ENCODE data around the gene PSMD6. TPM values are rescaled to one million over a fixed set of nuclear protein-coding genes. Genes with fewer than 3 reads are reported as not detected.

PSMD6 gene
- total and polyA plus RNA-seq, 9 of the 15 experiments (the other 6 are each of a cell fraction or from before 2014, with no cell fraction given) = 78.2 to 133 (median 113) TPM

GRCh38 chr3:64054488-64054887 lies 31.2 kb upstream of the PSMD6 start:
- intact Hi-C loops (cut with micrococcal nuclease) = no loop called here
- ATAC-seq = no peak
- Histone ChIP-seq H3K27me3 (ENCODE audit: control insufficient read depth in 2 of 2, insufficient read depth in 2 of 2, low read length in 2 of 2) (no peaks in the 10 kb centered on the region), H3K9ac (ENCODE audit: insufficient read depth in 1 of 2, low read depth in 2 of 2, low read length in 2 of 2) (no peak overlapping the region), H3K36me3 (ENCODE audit: control insufficient read depth, insufficient read depth, low read length) (no peaks in the 10 kb centered on the region), H3K9me1 (ENCODE audit: control insufficient read depth, insufficient read depth, low read length) (no peaks in the 10 kb centered on the region), H3K79me2 (ENCODE audit: control insufficient read depth, insufficient read depth, low read length) (no peaks in the 10 kb centered on the region), H3K4me3 (no peak overlapping the region), H3K9me3 (replicated peaks; ENCODE audit: control insufficient read depth, insufficient read depth, low read depth, low read length) (no peaks in the 10 kb centered on the region), H3K4me1 (replicated peaks in 1 of 2; ENCODE audit: control insufficient read depth in 2 of 2, insufficient read depth in 2 of 2, low read length in 2 of 2) (no peaks in the 10 kb centered on the region), H3K4me2 (ENCODE audit: insufficient read depth, low read length) (no peak overlapping the region), H2AFZ (ENCODE audit: low read depth, low read length) (no peak overlapping the region), H4K20me1 (replicated peaks; ENCODE audit: control insufficient read depth, insufficient read depth, low read length) (no peaks in the 10 kb centered on the region), H3K27ac (ENCODE audit: extremely low read depth, low read depth, low read length) (no peak overlapping the region)
- 0 out of 6 replicates have a peak, but pooled peaks of 1 of the 3 experiments have one; percentile 52 for TF ChIP-seq ZBTB11 (CRISPR knock-in tag; IDR thresholded peaks at IDR 0.05)
- no peak for TF ChIP-seq FIP1L1 (IDR thresholded peaks at IDR 0.05; ENCODE audit: low read depth, low read length, poor library complexity, severe bottlenecking)
- no peak for TF ChIP-seq E2F3 (CRISPR knock-in tag; IDR thresholded peaks at IDR 0.05)
- TF ChIP-seq SIRT6 (IDR thresholded peaks at IDR 0.05; ENCODE audit: low read depth, low read length) = no peak
- TF ChIP-seq KLF6 (CRISPR knock-in tag; IDR thresholded peaks at IDR 0.05; ENCODE audit: borderline replicate concordance) = no peak
- no peak for TF ChIP-seq SRF (CRISPR knock-in tag; IDR thresholded peaks at IDR 0.05)
- TF ChIP-seq ELF2 (CRISPR knock-in tag; IDR thresholded peaks at IDR 0.05) = no peak
- no TSS peak for BruUV-seq (replicated peaks)
- WGBS (ENCODE audit: insufficient coverage, low coverage, missing lambda C conversion rate) = 0% methylated on average over 2 of the region's 3 CpGs
- FAIRE-seq = no peak
- DNase-seq (ENCODE audit: extremely low read depth in 1 of 4, low spot score in 3 of 4) = peak in 1 of 4 experiments; percentile 7
- ChIA-PET POLR2A (no interaction called here), CTCF (ENCODE audit: low intra/inter-chr PET ratio) (no interaction called here)
- in situ Hi-C loops (cut with MboI) = no loop called here

Measured in K562 (cell line).